ENCODE results near the gene TRIP13. TPM values are rescaled to one million over a fixed set of nuclear protein-coding genes. Genes with fewer than 3 reads are reported as not detected.
A peak's percentile ranks its signal among the peaks of the same experiment; 100 is the strongest.

TRIP13 gene
- total and polyA plus RNA-seq, 2 of the 13 experiments (the other 11 are each of a cell fraction or from before 2014, with no cell fraction given): 13.5 to 33.0 TPM

DNA sequence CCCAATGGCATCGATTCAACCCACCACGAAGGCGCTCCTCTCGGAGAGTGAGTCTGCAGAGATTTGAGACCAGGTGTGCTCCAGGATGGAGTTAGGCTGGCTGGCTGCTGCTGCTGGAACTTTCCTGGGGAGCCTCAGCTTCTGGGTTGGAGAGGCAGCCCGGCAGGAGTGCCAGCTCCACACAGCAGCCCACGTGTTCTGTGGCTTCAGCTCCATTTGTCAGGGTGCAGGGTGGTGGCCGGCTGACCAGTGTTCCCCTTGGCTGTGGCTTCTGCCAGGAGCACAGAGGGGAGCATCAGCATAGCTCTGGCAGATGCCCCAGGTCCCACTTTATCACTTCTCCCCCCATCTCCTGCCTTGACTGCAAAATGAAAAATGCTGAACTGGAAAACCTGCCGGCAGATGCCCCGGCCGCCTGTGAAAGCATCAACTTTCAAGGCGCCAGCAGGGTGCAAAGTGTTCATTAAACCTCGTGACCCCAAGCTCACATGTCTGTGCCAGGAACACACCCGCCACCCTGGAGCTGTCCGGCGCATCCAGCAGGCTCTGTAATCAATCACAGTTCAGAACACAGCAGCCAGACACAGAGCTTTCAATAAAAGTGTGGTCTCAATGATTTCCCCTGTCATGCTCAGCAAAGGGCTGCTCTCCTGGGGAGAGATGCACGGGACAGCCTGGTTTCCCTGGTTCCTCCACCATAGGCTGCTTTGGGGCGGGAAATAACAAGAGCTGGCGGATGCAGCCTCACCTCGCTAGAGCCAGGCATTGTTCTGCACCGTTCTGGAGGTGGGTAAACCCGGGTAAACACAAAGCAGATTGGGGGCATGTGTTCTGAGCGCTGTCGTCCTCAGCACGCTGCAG lies 53.2 kb downstream of the TRIP13 start:
- Histone ChIP-seq H3K4me3 (replicated peaks in 1 of 3; ENCODE audit: insufficient read depth in 1 of 3, low read depth in 2 of 3, low read length in 3 of 3) (no peak overlapping the region), H3K79me2 (ENCODE audit: insufficient read depth, low read length) (no peaks in the 10 kb centered on the region), H3K27ac (ENCODE audit: extremely low read length, insufficient read depth, low read length) (no peak overlapping the region), H3K4me1 (ENCODE audit: insufficient read depth, low read length) (no peaks in the 10 kb centered on the region), H3K36me3 (replicated peaks in 1 of 2; ENCODE audit: control insufficient read depth in 1 of 2, insufficient read depth in 2 of 2, low read length in 2 of 2) (no peaks in the 10 kb centered on the region), H2AFZ (ENCODE audit: low read length) (no peak overlapping the region), H3K27me3 (ENCODE audit: control insufficient read depth in 1 of 2, insufficient read depth in 2 of 2, low read length in 2 of 2) (peaks cover 20 to 59% of the 10 kb centered on the region in 2 experiments), H3K9ac (ENCODE audit: insufficient read depth, low read depth, low read length) (no peak overlapping the region), H3K4me2 (ENCODE audit: low read depth, low read length) (no peak overlapping the region), H3K9me3 (ENCODE audit: low read length) (no peaks in the 10 kb centered on the region), H4K20me1 (ENCODE audit: insufficient read depth, low read length) (no peaks in the 10 kb centered on the region; the same call in 1 of the 2 replicates)
- DNase-seq (ENCODE audit: low spot score): no peak
- in situ Hi-C loops (cut with HindIII; ENCODE audit: extremely low pct_ligation_motif_present, low pct_unique_long_range_greater_than_20kb): no loop called here
- ChIA-PET POLR2A (no interaction called here), CTCF (ENCODE audit: low intra/inter-chr PET ratio, low total read pairs) (no interaction called here)
- no peak for FAIRE-seq
- no TSS peak for BruUV-seq (replicated peaks)
- 10% methylated on average over 2 of the region's 24 CpGs for WGBS (ENCODE audit: low lambda C conversion rate)
- intact Hi-C loops (cut with micrococcal nuclease; ENCODE audit: unreplicated experiment): loop anchor here (10.0 kb wide), 1 partner anchor 731 kb away; the partner anchor contains the start of genes CCDC127 and SDHA
- TF ChIP-seq, protein P1, sequence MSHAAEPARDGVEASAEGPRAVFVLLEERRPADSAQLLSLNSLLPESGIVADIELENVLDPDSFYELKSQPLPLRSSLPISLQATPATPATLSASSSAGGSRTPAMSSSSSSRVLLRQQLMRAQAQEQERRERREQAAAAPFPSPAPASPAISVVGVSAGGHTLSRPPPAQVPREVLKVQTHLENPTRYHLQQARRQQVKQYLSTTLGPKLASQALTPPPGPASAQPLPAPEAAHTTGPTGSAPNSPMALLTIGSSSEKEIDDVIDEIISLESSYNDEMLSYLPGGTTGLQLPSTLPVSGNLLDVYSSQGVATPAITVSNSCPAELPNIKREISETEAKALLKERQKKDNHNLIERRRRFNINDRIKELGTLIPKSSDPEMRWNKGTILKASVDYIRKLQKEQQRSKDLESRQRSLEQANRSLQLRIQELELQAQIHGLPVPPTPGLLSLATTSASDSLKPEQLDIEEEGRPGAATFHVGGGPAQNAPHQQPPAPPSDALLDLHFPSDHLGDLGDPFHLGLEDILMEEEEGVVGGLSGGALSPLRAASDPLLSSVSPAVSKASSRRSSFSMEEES (CRISPR knock-in tag; IDR thresholded peaks at IDR 0.05): no peak
- TF ChIP-seq, protein P2, sequence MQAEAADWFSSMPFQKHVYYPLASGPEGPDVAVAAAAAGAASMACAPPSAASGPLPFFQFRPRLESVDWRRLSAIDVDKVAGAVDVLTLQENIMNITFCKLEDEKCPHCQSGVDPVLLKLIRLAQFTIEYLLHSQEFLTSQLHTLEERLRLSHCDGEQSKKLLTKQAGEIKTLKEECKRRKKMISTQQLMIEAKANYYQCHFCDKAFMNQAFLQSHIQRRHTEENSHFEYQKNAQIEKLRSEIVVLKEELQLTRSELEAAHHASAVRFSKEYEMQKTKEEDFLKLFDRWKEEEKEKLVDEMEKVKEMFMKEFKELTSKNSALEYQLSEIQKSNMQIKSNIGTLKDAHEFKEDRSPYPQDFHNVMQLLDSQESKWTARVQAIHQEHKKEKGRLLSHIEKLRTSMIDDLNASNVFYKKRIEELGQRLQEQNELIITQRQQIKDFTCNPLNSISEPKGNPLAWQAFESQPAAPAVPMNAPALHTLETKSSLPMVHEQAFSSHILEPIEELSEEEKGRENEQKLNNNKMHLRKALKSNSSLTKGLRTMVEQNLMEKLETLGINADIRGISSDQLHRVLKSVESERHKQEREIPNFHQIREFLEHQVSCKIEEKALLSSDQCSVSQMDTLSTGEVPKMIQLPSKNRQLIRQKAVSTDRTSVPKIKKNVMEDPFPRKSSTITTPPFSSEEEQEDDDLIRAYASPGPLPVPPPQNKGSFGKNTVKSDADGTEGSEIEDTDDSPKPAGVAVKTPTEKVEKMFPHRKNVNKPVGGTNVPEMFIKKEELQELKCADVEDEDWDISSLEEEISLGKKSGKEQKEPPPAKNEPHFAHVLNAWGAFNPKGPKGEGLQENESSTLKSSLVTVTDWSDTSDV (CRISPR knock-in tag; IDR thresholded peaks at IDR 0.05): no peak
- TF ChIP-seq ZNF660 (CRISPR knock-in tag; IDR thresholded peaks at IDR 0.05; ENCODE audit: borderline replicate concordance, low read depth) (no peak), PLRG1 (conservative IDR thresholded peaks at IDR 0.05) (no peak)
- peak; percentile 52 for ATAC-seq

Measured in HepG2 (cell line).